HL-60 (cell line): ENCODE data around the gene HBM.

Experiments used
- DNase-seq, 2 experiments: peaks; one replicate each; pipeline ENCODE4 v3.0.0-alpha.2; 2010 to 2020; ENCODE audit warnings: low read depth in 1 of 2, low spot score in 1 of 2
- H3K27ac ChIP-seq: fragments of 250-450 bp; sonication (Bioruptor Pico); replicated peaks from 2 replicates; pipeline ENCODE4 v1.5.1; 2020; ENCODE audit warnings: mild to moderate bottlenecking, moderate library complexity
- H3K27me3 ChIP-seq: fragments of 250-450 bp; sonication (Bioruptor Pico); 2 replicates; pipeline ENCODE4 v1.5.1; 2021; ENCODE audit warnings: mild to moderate bottlenecking, moderate library complexity; ENCODE audit not compliant: insufficient read depth, poor library complexity, severe bottlenecking
- H3K4me3 ChIP-seq: replicated peaks from 2 replicates; pipeline ENCODE4 v1.5.1; 2011; ENCODE audit warnings: mild to moderate bottlenecking, control low read depth, low read length; ENCODE audit not compliant: insufficient read depth
- CTCF ChIP-seq: IDR thresholded peaks from one replicate; pipeline ENCODE4 v1.5.1; 2011; ENCODE audit warnings: low read length, control low read depth, inconsistent platforms; ENCODE audit not compliant: insufficient read depth
- GABPA ChIP-seq: IDR thresholded peaks from 2 replicates; pipeline ENCODE4 v1.6.1; 2012; ENCODE audit warnings: low read depth
- POLR2AphosphoS5 ChIP-seq: IDR thresholded peaks from 2 replicates; pipeline ENCODE4 v1.6.1; 2012; ENCODE audit warnings: low read depth
- REST ChIP-seq: IDR thresholded peaks from 2 replicates; pipeline ENCODE4 v1.6.1; 2012; ENCODE audit warnings: low read depth; ENCODE audit not compliant: insufficient replicate concordance
- SPI1 ChIP-seq: IDR thresholded peaks from 2 replicates; pipeline ENCODE4 v1.6.1; 2012; ENCODE audit warnings: low read depth, mild to moderate bottlenecking, borderline replicate concordance

The HBM gene

GRCh38 chr16:188674-189073 lies 22.9 kb downstream of the HBM start:
- TF ChIP-seq CTCF: no peak
- TF ChIP-seq GABPA: no peak
- TF ChIP-seq SPI1: no peak
- TF ChIP-seq REST: no peak
- no peak for TF ChIP-seq POLR2AphosphoS5
- H3K27me3 ChIP-seq: no peaks in the 10 kb centered on the region
- H3K27ac ChIP-seq: no peak overlapping the region
- DNase-seq: no peak
- H3K4me3 ChIP-seq: no peak overlapping the region

GRCh38 chr16:189604-190186 lies 23.9 kb downstream of the HBM start:
- Histone ChIP-seq H3K27me3 (no peaks in the 10 kb centered on the region), H3K4me3 (no peak overlapping the region), H3K27ac (no peak overlapping the region)
- DNase-seq: no peak
- no peak for TF ChIP-seq CTCF
- no peak for TF ChIP-seq POLR2AphosphoS5
- no peak for TF ChIP-seq GABPA
- no peak for TF ChIP-seq SPI1
- no peak for TF ChIP-seq REST

GRCh38 chr16:191831-192230 lies 26.1 kb downstream of the HBM start:
- Histone ChIP-seq H3K27ac (no peak overlapping the region), H3K27me3 (no peaks in the 10 kb centered on the region), H3K4me3 (no peak overlapping the region)
- no peak for DNase-seq
- TF ChIP-seq REST (no peak), GABPA (no peak), POLR2AphosphoS5 (no peak), SPI1 (no peak), CTCF (no peak)
